Lung (tissue), 12 donors: Measurements from ENCODE around the gene SPATA20. TPM values are rescaled to one million over a fixed set of nuclear protein-coding genes. Genes with fewer than 3 reads are reported as not detected.

Experiments
- ATAC-seq: fragments of 200-7000 bp; cut with Tn5 transposase; one replicate; pipeline ENCODE4 v1.9.1; 2020; ENCODE audit warnings: moderate number of reproducible peaks; ENCODE audit not compliant: insufficient read depth, low FRiP score
- DNase-seq, 3 donors: peaks; one replicate each; pipeline ENCODE4 v3.0.0-alpha.2; 2013 to 2017
- H3K27ac ChIP-seq, 2 donors: one replicate each; pipeline ENCODE4 v1.5.1; 2013; ENCODE audit warnings: mild to moderate bottlenecking in 2 of 2, moderate library complexity in 2 of 2, control low read depth in 1 of 2, inconsistent platforms in 1 of 2, low read depth in 1 of 2, low read length in 1 of 2
- H3K27me3 ChIP-seq, 3 donors: one replicate each; pipeline ENCODE4 v1.5.1; 2013; ENCODE audit warnings: low read length in 2 of 3; ENCODE audit not compliant: control insufficient read depth in 3 of 3, insufficient read depth in 3 of 3
- H3K36me3 ChIP-seq, 4 donors: one replicate each; pipeline ENCODE4 v1.5.1; 2013; ENCODE audit warnings: low read length in 4 of 4, mild to moderate bottlenecking in 1 of 4, moderate library complexity in 1 of 4; ENCODE audit not compliant: control insufficient read depth in 4 of 4, insufficient read depth in 4 of 4
- H3K4me1 ChIP-seq, 5 donors: one replicate each; pipeline ENCODE4 v1.5.1; 2013; ENCODE audit warnings: low read length in 5 of 5, mild to moderate bottlenecking in 2 of 5, moderate library complexity in 1 of 5; ENCODE audit not compliant: control insufficient read depth in 5 of 5, insufficient read depth in 5 of 5
- H3K4me3 ChIP-seq: one replicate; pipeline ENCODE4 v1.5.1; 2013; ENCODE audit warnings: mild to moderate bottlenecking, control low read depth, moderate library complexity
- H3K9ac ChIP-seq, 2 donors: one replicate each; pipeline ENCODE4 v1.5.1; 2013; ENCODE audit warnings: low read length in 2 of 2, control low read depth in 1 of 2; ENCODE audit not compliant: insufficient read depth in 1 of 2
- H3K9me3 ChIP-seq, 4 donors: one replicate each; pipeline ENCODE4 v1.5.1; 2013; ENCODE audit warnings: low read length in 3 of 4, mild to moderate bottlenecking in 1 of 4, moderate library complexity in 1 of 4; ENCODE audit not compliant: control insufficient read depth in 4 of 4, insufficient read depth in 3 of 4
- CTCF ChIP-seq: IDR thresholded peaks from 2 replicates; pipeline ENCODE4 v1.5.1; 2012; ENCODE audit warnings: mild to moderate bottlenecking; ENCODE audit errors: control extremely low read depth, extremely low read depth
- WGBS, 2 donors: extraction: QIAGEN DNeasy Blood & Tissue Kit; methylation state at CpG; one replicate each; pipeline ENCODE4 v1.1.7; 2013; 5-methylcytosine and 5-hydroxymethylcytosine counted together
- polyA plus RNA-seq, 2 donors: library from polyadenylated mRNA; stranded (reverse); fragments of 200-250 nt; gene quantifications; one replicate each; pipeline ENCODE4 v1.2.1, GENCODE V29; 2013
- total RNA-seq, 2 donors: library from RNA; depleted of rRNA in 1 of 2; stranded (reverse); fragments of >200 nt in 1 of 2; gene quantifications; one replicate each; pipeline ENCODE4 v1.2.1, GENCODE V29; 2014 to 2021
- donor health status: control.
- donor health status: control.
- donor health status: Bipolar disorder and iron deficiency.
- donor health status: healthy.
- donor health status: DM: yes; HTN: yes; CAD: no.

SPATA20 gene
- total and polyA plus RNA-seq, 4 donors = 10.5 to 37.8 (median 29.0) TPM

GRCh38 chr17:50546701-50547034 is 306 bp upstream of the SPATA20 start:
- Histone ChIP-seq H3K9me3 (no peaks in the 10 kb centered on the region), H3K9ac (no peak overlapping the region), H3K4me3 (no peak overlapping the region), H3K4me1 (peaks cover 0 to 28% (median 8%) of the 10 kb centered on the region in 5 donors), H3K27ac (no peak overlapping the region), H3K36me3 (peaks cover 0 to 9% (median under 1%) of the 10 kb centered on the region in 4 donors), H3K27me3 (no peaks in the 10 kb centered on the region)
- no peak for ATAC-seq
- no peak for DNase-seq
- no peak for TF ChIP-seq CTCF
- 48 to 52% methylated on average over 4 of the region's 4 CpGs for WGBS, 2 donors

GRCh38 chr17:50547736-50548083 is 736 bp downstream of the SPATA20 start:
- no peak overlapping the region for H3K4me3 ChIP-seq
- H3K9me3 ChIP-seq = no peaks in the 10 kb centered on the region
- 71 to 80% methylated on average over 5 of the region's 5 CpGs for WGBS, 2 donors
- peak overlapping the region in 1 of 2 donors; percentile 37 for H3K9ac ChIP-seq
- no peaks in the 10 kb centered on the region for H3K27me3 ChIP-seq
- no peak for TF ChIP-seq CTCF
- ATAC-seq (no peak), DNase-seq (no peak)
- peaks cover 0 to 9% (median 1%) of the 10 kb centered on the region in 4 donors for H3K36me3 ChIP-seq
- no peak overlapping the region for H3K27ac ChIP-seq
- peaks cover 0 to 21% (median 7%) of the 10 kb centered on the region in 5 donors for H3K4me1 ChIP-seq

- WGBS, 2 donors = 85 to 89% methylated on average over 18 of the region's 18 CpGs
- H3K4me3 ChIP-seq = no peak overlapping the region
- H3K9me3 ChIP-seq = no peaks in the 10 kb centered on the region
- no peak overlapping the region for H3K27ac ChIP-seq
- H3K9ac ChIP-seq = no peak overlapping the region
- H3K36me3 ChIP-seq = peaks cover 0 to 9% (median 3%) of the 10 kb centered on the region in 4 donors
- ATAC-seq (no peak), DNase-seq (no peak)
- H3K4me1 ChIP-seq = peaks cover 0 to 14% (median 5%) of the 10 kb centered on the region in 5 donors
- H3K27me3 ChIP-seq = no peaks in the 10 kb centered on the region
- no peak for TF ChIP-seq CTCF
These were observed 1.9 kb downstream of the SPATA20 start for GRCh38 chr17:50548831-50549230.

- WGBS, 2 donors = 92 to 95% methylated on average over 19 of the region's 19 CpGs
- Histone ChIP-seq H3K4me3 (no peak overlapping the region), H3K4me1 (peaks cover 0 to 14% (median 5%) of the 10 kb centered on the region in 5 donors), H3K9ac (no peak overlapping the region), H3K27me3 (no peaks in the 10 kb centered on the region), H3K36me3 (peaks cover 0 to 9% (median 3%) of the 10 kb centered on the region in 4 donors), H3K9me3 (no peaks in the 10 kb centered on the region), H3K27ac (no peak overlapping the region)
- ATAC-seq = no peak
- no peak for DNase-seq
- no peak for TF ChIP-seq CTCF
These were observed 2.4 kb downstream of the SPATA20 start for GRCh38 chr17:50549256-50549941.
